Transverse colon (tissue), 4 donors: ENCODE measurements around the gene CALML6. TPM values are rescaled to one million over a fixed set of nuclear protein-coding genes. Genes with fewer than 3 reads are reported as not detected.
A peak's percentile ranks its signal among the peaks of the same experiment; 100 is the strongest.

ENCODE experiments used
- DNase-seq: peaks from one replicate; pipeline ENCODE4 v3.0.0-alpha.2; 2019
- H3K27ac ChIP-seq, 4 donors: fragments of 200-600 bp; sonication (generic); 2 replicates each; pipeline ENCODE4 v1.5.1; 2016 to 2018; ENCODE audit warnings: inconsistent platforms in 4 of 4
- H3K27me3 ChIP-seq: fragments of 200-600 bp; sonication (generic); 2 replicates; pipeline ENCODE4 v1.5.1; 2017; ENCODE audit warnings: inconsistent platforms
- H3K36me3 ChIP-seq, 4 donors: fragments of 200-600 bp; sonication (generic); 2 replicates each; pipeline ENCODE4 v1.5.1; 2017 to 2019; ENCODE audit warnings: inconsistent platforms in 4 of 4
- H3K4me1 ChIP-seq, 4 donors: fragments of 200-600 bp; sonication (generic); 2 replicates each; pipeline ENCODE4 v1.5.1; 2017 to 2020; ENCODE audit warnings: inconsistent platforms in 4 of 4
- H3K4me3 ChIP-seq, 4 donors: fragments of 200-600 bp; sonication (generic); 1 replicate in 1 of 4; 2 replicates in 3 of 4; pipeline versions ENCODE4 v1.5.1 to v1.6.1; 2017 to 2019; ENCODE audit warnings: inconsistent platforms in 4 of 4
- H3K9me3 ChIP-seq, 2 donors: fragments of 200-600 bp; sonication (generic); 2 replicates each; pipeline ENCODE4 v1.5.1; 2017 to 2019; ENCODE audit warnings: inconsistent platforms in 2 of 2
- CTCF ChIP-seq, 5 experiments: fragments of 200-600 bp in 3 of 5; fragments of 450-650 bp in 2 of 5; sonication (generic) in 3 of 5; IDR thresholded peaks; 1 replicate in 2 of 5; 2 replicates in 3 of 5; pipeline ENCODE4 v1.5.1; 2016 to 2017; ENCODE audit warnings: antibody characterized with exemption in 5 of 5, inconsistent platforms in 3 of 5, mild to moderate bottlenecking in 2 of 5, moderate library complexity in 1 of 5
- EP300 ChIP-seq: sonication (generic); formaldehyde crosslinking; IDR thresholded peaks from one replicate; pipeline ENCODE4 v1.6.1; 2017; ENCODE audit warnings: antibody characterized with exemption, low read depth
- POLR2A ChIP-seq: fragments of 450-650 bp; IDR thresholded peaks from one replicate; pipeline ENCODE4 v1.6.1; 2016; ENCODE audit warnings: antibody characterized with exemption, mild to moderate bottlenecking, moderate library complexity
- POLR2AphosphoS5 ChIP-seq, 3 donors: sonication (generic); formaldehyde crosslinking; IDR thresholded peaks; one replicate each; pipeline ENCODE4 v1.6.1; 2016; ENCODE audit warnings: antibody characterized with exemption in 3 of 3
- WGBS, 2 donors: methylation state at CpG; one replicate each; pipeline ENCODE4 v1.1.5; 2018; ENCODE audit warnings: low coverage in 1 of 2; 5-methylcytosine and 5-hydroxymethylcytosine counted together
- in situ Hi-C, 4 donors: fragments of 200-750 bp; cut with MboI; loops; one replicate each; pipeline versions ENCODE4 v1.15.0 to v1.15.1; 2017; ENCODE audit warnings: low sequenced_read_pairs in 3 of 4, low pct_ligation_motif_present in 1 of 4, low pct_unique_long_range_greater_than_20kb in 1 of 4
- intact Hi-C: fragments of 100-400 bp; cut with DNase I; formaldehyde crosslinking; loops from one replicate; pipeline ENCODE4 v1.15.1; 2023; ENCODE audit warnings: low total_unique reads
- total RNA-seq, 4 donors: library from RNA; depleted of rRNA; stranded (reverse); fragments of >200 nt; gene quantifications; one replicate each; pipeline ENCODE4 v1.1.0, GENCODE V29; 2016

Gene CALML6
- total RNA-seq, 4 donors from 2014 or later, result 0.48 TPM; not detected in 3

GRCh38 chr1:1873186-1873585 is 41.9 kb upstream of the CALML6 start:
- TF ChIP-seq POLR2AphosphoS5 (IDR thresholded peaks at IDR 0.05), result peak in 1 of 3 donors; percentile 16
- TF ChIP-seq POLR2A, result no peak
- in situ Hi-C loops (no loop called here), intact Hi-C loops (no loop called here)
- H3K27ac ChIP-seq, result peak overlapping the region in 2 of 4 donors; percentile 29 to 30
- H3K9me3 ChIP-seq, result no peaks in the 10 kb centered on the region
- peaks cover 0 to 10% (median 0%) of the 10 kb centered on the region in 4 donors for H3K36me3 ChIP-seq
- no peaks in the 10 kb centered on the region for H3K27me3 ChIP-seq
- peak; percentile 77 for DNase-seq
- peaks cover 14 to 80% (median 27%) of the 10 kb centered on the region in 4 donors for H3K4me1 ChIP-seq
- WGBS, 2 donors, result 40 to 50% methylated on average over 2 of the region's 2 CpGs
- no peak overlapping the region for H3K4me3 ChIP-seq

GRCh38 chr1:1874901-1875300 is 40.2 kb upstream of the CALML6 start:
- peaks cover 14 to 78% (median 28%) of the 10 kb centered on the region in 4 donors for H3K4me1 ChIP-seq
- peaks cover 0 to 10% (median 0%) of the 10 kb centered on the region in 4 donors for H3K36me3 ChIP-seq
- H3K4me3 ChIP-seq, result no peak overlapping the region
- WGBS, 2 donors, result 99 to 100% methylated on average over 1 to 7 of the region's 7 CpGs
- H3K27me3 ChIP-seq, result no peaks in the 10 kb centered on the region
- TF ChIP-seq POLR2A (no peak), POLR2AphosphoS5 (IDR thresholded peaks at IDR 0.05) (no peak), CTCF (IDR thresholded peaks at IDR 0.05) (no peak), EP300 (no peak)
- H3K9me3 ChIP-seq, result no peaks in the 10 kb centered on the region
- intact Hi-C loops, result no loop called here
- DNase-seq, result no peak
- in situ Hi-C loops, result loop anchor here in 1 of 4 donors (25.0 kb wide), 1 partner anchor 113 kb away; no protein-coding TSS in a partner anchor
- no peak overlapping the region for H3K27ac ChIP-seq

DNA sequence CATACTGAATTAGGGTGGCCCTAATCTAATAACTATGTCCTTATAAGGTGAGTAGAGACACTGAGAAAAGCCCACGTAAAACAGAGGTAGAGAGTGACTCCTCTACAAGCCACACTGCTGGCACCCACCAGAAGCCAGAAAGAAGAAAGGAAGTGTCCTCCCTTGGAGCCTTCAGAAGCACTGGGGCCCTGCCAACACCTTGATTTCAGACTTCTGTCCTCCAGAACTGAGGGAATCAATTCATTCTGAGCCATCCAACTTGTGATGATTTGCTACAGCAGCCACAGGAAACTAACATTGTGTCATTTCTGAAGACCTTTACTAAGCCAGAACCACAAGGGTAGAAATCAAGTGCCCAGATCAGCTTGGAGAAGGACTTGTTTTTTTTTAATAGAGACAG is 39.1 kb upstream of the CALML6 start:
- no peaks in the 10 kb centered on the region for H3K27me3 ChIP-seq
- no peak overlapping the region for H3K4me3 ChIP-seq
- peaks cover 19 to 78% (median 38%) of the 10 kb centered on the region in 4 donors for H3K4me1 ChIP-seq
- intact Hi-C loops (no loop called here), in situ Hi-C loops (loop anchor here in 1 of 4 donors (25.0 kb wide), 1 partner anchor 114 kb away; no protein-coding TSS in a partner anchor)
- no peak for DNase-seq
- no peak overlapping the region for H3K27ac ChIP-seq
- H3K36me3 ChIP-seq, result peaks cover 0 to 10% (median 0%) of the 10 kb centered on the region in 4 donors
- WGBS, 2 donors, result 76 to 100% methylated on average over 1 of the region's 1 CpG
- no peaks in the 10 kb centered on the region for H3K9me3 ChIP-seq
- TF ChIP-seq CTCF (IDR thresholded peaks at IDR 0.05), result no peak
- TF ChIP-seq POLR2AphosphoS5 (IDR thresholded peaks at IDR 0.05), result no peak
- no peak for TF ChIP-seq POLR2A
- TF ChIP-seq EP300, result no peak

DNA sequence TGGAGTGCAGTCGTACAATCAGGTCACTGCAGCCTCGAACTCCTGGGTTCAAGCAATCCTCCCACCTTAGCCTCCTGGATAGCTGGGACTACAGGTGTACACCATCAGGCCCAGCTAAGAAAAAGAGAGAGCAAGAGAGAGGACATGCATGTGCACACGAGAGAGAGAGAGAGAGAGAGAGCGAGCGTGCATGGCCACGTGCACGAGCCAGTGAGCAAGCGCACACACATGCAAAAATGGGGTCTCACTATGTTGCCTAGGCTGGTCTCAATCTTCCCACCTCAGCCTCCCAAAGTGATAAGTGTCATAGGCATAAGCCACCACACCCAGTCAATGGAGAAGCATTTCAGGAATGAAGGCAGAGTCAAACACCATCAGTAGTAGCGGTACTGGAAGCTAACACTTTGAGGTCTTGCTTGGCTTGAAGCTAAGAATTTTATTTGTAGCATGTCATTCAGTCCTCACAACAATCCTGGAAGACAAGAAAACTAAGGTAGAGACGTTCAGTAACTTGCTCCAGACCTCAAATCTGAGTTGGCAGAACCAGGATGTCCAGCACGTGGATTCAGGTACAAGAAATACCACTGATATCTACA is 38.6 kb upstream of the CALML6 start:
- H3K27me3 ChIP-seq, result no peaks in the 10 kb centered on the region
- H3K4me1 ChIP-seq, result peaks cover 24 to 78% (median 41%) of the 10 kb centered on the region in 4 donors
- in situ Hi-C loops (loop anchor here in 1 of 4 donors (25.0 kb wide), 1 partner anchor 114 kb away; no protein-coding TSS in a partner anchor), intact Hi-C loops (no loop called here)
- H3K4me3 ChIP-seq, result no peak overlapping the region
- DNase-seq, result no peak
- TF ChIP-seq POLR2AphosphoS5 (IDR thresholded peaks at IDR 0.05), result no peak
- no peak for TF ChIP-seq EP300
- TF ChIP-seq POLR2A, result no peak
- no peak for TF ChIP-seq CTCF (IDR thresholded peaks at IDR 0.05)
- WGBS, 2 donors, result 71 to 81% methylated on average over 4 to 11 of the region's 11 CpGs
- H3K27ac ChIP-seq, result no peak overlapping the region
- H3K9me3 ChIP-seq, result no peaks in the 10 kb centered on the region
- peaks cover 0 to 10% (median 0%) of the 10 kb centered on the region in 4 donors for H3K36me3 ChIP-seq
